Measurements from ENCODE around the gene NLRP1.

DNA sequence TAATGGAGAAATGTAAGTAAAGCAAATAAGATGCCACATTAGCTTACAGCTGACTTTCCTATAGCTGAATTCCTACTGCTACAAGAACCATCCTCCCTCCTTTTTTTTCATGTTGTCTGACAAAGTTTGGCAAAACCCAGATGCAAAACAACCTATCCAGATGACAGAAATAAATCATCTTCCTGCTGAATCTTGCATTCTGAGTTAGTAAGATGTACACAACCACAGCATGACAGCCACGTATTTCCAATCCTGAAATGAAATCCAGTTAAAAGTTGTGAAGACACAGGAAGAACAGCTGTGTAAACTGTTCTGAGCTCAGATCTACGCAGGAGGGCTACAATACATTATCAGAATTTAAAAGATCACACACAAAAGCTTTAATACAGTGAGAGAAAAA lies 110.4 kb downstream of the NLRP1 start:
- TF ChIP-seq, protein P1, sequence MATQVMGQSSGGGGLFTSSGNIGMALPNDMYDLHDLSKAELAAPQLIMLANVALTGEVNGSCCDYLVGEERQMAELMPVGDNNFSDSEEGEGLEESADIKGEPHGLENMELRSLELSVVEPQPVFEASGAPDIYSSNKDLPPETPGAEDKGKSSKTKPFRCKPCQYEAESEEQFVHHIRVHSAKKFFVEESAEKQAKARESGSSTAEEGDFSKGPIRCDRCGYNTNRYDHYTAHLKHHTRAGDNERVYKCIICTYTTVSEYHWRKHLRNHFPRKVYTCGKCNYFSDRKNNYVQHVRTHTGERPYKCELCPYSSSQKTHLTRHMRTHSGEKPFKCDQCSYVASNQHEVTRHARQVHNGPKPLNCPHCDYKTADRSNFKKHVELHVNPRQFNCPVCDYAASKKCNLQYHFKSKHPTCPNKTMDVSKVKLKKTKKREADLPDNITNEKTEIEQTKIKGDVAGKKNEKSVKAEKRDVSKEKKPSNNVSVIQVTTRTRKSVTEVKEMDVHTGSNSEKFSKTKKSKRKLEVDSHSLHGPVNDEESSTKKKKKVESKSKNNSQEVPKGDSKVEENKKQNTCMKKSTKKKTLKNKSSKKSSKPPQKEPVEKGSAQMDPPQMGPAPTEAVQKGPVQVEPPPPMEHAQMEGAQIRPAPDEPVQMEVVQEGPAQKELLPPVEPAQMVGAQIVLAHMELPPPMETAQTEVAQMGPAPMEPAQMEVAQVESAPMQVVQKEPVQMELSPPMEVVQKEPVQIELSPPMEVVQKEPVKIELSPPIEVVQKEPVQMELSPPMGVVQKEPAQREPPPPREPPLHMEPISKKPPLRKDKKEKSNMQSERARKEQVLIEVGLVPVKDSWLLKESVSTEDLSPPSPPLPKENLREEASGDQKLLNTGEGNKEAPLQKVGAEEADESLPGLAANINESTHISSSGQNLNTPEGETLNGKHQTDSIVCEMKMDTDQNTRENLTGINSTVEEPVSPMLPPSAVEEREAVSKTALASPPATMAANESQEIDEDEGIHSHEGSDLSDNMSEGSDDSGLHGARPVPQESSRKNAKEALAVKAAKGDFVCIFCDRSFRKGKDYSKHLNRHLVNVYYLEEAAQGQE (IDR thresholded peaks at IDR 0.05; ENCODE audit: insufficient replicate concordance, low read depth) = no peak
- TF ChIP-seq, protein P2, sequence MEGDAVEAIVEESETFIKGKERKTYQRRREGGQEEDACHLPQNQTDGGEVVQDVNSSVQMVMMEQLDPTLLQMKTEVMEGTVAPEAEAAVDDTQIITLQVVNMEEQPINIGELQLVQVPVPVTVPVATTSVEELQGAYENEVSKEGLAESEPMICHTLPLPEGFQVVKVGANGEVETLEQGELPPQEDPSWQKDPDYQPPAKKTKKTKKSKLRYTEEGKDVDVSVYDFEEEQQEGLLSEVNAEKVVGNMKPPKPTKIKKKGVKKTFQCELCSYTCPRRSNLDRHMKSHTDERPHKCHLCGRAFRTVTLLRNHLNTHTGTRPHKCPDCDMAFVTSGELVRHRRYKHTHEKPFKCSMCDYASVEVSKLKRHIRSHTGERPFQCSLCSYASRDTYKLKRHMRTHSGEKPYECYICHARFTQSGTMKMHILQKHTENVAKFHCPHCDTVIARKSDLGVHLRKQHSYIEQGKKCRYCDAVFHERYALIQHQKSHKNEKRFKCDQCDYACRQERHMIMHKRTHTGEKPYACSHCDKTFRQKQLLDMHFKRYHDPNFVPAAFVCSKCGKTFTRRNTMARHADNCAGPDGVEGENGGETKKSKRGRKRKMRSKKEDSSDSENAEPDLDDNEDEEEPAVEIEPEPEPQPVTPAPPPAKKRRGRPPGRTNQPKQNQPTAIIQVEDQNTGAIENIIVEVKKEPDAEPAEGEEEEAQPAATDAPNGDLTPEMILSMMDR (IDR thresholded peaks at IDR 0.05; ENCODE audit: insufficient read depth, low read length) = no peak

Data from HL-60 (cell line).